HG03196 (cell line): Measurements from ENCODE around the gene SMYD3.

ENCODE experiments used
- ATAC-seq: cut with Tn5 transposase; IDR thresholded peaks from one replicate; pipeline ENCODE4 v1.9.1; 2021; ENCODE audit not compliant: unreplicated experiment

SMYD3 gene

DNA sequence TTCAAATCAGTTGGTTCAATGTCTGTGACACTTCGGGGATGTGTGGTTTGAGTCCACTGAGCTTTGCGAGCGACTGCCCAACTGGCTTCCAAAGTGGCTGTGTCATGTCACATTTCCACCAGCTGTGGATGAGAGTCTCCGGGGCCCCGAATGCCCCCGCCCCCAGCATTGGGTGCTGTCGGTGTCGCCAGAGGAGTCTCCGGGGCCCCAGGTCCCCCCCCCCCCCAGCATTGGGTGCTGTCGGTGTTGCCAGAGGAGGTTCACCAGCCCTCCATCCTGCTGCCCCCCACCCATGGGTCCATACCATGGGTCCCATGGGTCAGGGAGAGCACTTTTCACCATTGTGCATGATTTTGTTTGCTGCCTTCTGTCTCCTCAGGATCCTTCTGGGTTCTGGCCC, 9.0 kb upstream of the SMYD3 start:
- ATAC-seq = no peak

DNA sequence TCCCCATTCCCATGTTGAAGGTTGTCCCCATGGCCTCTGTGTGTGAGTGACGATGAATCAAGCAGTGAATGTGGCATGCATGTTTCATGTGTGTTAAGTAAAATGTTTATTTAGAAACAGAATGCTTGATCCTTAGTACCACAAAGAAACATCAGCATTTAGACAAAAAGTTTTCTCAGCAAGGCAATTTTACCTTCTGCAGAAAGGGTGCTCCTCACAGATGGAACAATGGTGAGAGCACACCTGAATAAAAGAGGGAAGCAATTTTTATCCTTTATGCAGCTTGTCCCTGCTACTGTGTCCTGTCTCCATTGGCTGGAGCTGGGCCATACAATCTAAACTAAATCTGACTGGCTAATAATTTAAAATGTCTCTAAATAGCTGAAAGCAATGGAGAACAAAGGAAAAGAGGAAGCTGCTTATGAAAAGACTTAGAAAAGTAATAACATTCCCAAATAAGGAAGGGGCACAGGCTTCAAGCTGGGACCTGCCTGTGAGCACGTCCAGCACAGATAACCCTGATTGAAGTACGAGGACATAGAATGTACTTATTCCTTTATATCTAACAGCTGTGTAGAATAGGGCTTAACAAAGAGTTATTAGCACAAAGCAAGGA, 8.4 kb upstream of the SMYD3 start:
- ATAC-seq = no peak

DNA sequence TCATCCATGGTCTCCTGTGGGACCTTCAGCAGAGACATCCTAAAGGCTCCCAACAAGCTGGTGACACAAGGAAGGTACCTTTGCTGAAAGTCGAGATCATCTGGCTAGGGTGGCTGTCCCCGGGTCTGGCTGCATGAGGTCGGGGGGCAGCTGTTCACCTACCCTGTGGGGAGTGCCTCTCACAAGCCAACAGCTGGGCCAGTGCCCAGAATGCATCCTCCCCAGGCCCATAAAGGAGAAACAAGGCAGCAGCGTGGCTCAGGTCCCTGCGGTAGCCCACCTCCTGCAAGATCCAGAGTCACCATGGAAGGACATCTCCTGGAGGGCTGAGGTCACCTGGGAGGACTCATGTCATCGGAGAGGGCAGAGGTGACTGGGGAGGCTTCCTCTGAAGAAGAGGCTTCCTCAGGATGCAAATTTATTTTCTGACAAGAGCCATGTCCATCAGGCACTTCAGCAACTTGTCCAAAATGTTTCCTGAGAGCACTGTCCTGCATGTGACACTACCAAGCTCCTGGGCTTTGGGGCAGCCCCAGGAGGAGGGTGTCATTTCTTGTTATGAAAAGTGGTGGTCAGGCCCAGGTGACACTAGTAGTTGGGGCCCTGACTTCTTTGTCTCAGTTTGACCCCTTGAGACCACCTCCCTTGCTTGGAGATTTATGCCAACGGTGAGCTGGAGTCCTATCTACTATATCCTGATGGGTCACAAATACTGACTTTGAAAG, 6.7 kb upstream of the SMYD3 start:
- no peak for ATAC-seq

DNA sequence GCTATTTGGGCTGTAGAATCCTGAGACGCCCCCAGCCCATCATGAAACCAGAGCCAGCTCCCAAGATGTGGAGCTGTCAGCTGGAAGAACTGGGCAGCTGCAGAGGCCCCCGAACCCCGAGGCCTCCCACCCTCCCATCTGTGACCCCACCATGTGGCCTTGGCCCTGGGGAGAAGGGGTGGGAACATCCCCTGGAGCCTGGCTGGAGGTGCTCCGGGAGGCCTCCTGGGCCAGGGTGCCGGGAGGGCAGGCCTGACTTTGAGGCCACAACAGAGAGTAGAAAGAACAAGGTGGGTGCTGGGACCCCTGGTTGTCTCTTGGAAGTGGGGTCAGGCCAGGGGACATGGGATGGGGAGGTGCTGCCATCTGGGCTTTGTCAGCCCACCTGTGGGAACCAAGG, 6.0 kb upstream of the SMYD3 start:
- no peak for ATAC-seq

DNA sequence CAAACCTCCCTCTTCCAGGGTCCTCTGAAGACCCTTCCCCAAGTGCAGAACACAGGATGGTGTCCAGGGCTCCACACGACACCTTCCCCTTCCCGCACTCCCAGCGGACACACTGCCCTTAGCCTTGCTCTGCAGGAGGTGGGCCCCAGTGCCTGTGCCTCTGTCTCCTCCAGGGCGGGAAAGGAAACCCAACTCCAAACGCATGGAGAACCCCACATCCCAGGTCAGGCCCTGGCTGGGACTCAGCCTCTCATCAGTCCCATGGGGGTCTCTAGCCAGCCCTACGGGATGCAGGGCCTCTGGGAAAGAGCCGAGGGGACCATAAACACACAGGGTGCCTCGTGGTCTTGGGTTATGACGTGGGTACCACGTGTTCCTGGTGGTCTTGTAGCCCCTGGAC, 5.6 kb upstream of the SMYD3 start:
- no peak for ATAC-seq

DNA sequence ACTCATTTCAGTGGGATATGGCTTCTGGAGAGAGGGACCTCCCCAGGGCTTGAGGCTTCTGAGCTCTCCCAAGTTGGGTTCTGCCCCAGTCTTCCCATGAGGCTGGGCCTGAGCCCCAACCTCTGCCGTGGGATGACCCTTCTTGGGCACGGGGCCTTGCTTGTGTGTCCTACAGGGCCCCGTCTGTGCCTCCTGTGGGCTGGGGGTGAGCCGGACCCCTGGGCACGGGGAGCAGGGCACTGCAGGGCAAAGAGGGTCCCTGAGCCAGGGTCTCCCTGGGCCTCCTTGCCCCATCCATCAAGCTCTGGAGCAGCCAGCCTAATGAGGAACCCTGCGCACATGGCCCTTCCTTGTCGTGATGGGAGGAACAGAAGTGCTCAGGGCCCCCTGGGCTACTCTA, 5.2 kb upstream of the SMYD3 start:
- ATAC-seq = no peak

DNA sequence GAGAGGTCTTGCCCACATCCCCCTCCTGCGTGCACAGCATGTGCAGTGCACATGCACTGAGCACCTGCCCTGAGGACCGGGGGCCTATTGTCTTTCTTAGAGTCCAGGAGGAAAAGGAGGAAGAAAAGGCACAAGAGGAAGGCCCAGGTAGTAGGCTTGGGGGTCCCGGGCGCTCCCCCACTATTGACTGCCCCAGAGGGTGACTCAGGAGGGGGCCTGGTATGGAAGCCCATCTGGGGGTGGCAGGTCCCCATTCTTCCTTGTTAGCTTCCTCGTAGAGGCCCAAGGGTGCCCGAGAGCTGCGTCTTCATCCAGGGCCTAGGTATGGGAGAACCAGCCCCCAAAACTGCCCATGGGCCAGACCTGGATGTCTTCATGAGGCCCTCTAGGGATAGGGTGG, 4.1 kb upstream of the SMYD3 start:
- no peak for ATAC-seq

DNA sequence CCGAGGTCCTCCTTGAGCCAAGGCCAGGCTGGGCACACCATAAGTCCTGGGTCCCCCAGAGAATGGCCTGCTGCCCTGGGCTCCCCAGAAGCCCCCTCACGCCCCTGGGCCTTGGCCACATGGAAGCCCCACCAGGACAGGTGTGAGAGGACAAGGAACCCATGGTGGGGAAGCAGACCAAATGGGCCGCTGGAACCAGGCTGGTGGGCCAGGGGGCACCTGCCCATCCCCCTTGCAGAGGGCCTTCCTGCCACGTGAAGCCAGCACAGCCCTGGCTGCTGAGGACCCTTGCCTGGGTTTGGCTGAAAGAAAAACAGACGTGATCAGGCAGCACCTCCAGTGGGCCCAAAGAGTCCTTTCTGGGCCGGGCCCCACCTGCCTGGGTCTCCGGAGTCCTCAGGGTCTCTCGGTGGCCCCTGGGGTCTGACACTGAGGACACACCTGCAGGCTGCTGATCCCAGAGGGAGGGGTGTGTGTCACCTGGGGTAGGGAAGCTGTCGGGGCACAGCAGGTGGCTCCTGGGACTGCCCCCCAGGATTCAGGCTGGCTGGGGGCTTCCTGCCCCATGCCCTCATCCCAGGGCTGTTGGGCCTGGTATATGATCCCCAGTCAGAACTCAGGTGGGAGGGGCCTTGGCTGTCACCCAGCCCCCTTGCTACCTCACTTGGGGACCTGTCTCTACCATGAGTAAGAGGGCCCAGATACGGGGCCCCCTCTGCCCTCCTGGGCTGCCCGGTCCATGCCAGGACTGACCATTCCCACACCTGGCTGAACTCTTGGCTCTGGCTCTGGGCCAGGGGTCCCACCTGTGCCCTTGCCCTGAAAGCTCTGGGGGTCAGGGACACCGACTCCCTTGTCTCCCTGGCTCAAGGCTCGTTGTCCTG, 3.3 kb upstream of the SMYD3 start:
- no peak for ATAC-seq

DNA sequence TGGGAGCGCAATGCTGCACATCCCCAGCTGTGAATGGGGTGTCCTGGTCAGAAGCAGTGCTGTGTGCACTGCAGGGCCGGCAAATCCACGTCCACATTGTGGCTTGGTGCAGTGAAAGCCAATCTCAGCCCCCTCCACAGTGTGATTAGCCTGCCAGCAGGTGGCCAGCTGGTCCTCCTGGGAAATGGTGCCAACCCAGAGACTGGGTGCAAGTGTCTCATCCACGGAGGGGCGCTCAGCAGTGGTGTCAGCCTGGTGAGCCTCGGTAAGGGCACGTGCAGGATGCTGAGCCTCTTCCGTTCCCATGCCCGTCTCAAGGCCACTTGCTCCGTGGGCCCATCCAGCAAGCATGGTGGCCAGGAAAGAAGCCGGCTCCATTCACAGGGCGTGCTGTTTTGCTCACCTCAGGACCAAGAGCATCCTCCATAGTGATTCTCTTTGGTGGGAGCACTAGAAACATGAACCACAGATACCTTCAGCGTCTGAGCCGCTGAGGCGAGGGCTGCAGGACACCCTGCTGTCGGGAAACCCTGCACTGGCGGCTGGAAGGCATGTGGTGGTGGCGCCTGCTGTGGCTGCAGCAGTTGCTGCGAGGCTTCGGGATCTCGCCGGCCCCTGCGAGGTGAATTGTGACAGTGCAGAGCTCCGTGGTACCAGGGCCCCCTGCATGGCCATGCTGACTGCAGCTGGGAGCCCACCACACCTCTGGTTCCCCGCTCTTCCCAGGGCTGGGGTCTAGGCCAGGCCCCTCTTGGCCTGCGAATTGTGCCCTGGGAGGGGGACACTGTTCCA, 2.0 kb upstream of the SMYD3 start:
- no peak for ATAC-seq

DNA sequence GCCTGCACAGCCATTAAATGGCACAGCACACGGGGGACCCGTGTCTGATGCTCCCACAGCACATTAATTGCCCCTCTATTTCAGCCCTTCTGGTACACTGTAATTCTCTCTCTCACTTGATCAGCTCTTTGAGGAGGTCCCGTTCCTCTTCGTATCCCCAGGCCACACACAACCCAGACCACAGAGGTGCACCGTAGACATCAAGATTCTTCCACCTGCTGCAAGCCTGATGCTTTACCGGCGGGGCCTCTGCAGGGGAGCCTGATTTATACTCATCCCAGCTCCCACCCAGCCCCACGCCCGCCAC, 759 bp downstream of the SMYD3 start:
- ATAC-seq = peak; percentile 14

DNA sequence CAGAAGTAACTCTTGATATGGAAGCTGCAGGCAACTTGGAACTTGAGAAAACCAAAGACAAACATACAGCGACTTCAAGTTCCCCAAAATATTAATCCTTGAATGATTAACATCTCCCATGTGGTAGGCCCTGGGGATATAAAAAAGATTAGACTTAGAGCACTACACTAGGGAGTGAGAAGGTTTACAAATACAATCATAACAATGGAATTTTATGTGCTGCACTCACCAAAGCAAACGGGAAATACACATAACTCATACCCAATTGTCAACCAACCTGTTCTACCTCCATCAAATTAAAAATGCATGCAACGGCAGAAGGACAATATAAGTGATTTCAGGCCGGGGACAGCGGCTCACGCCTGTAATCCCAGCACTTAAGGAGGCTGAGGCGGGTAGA, 3.7 kb downstream of the SMYD3 start:
- ATAC-seq = no peak

DNA sequence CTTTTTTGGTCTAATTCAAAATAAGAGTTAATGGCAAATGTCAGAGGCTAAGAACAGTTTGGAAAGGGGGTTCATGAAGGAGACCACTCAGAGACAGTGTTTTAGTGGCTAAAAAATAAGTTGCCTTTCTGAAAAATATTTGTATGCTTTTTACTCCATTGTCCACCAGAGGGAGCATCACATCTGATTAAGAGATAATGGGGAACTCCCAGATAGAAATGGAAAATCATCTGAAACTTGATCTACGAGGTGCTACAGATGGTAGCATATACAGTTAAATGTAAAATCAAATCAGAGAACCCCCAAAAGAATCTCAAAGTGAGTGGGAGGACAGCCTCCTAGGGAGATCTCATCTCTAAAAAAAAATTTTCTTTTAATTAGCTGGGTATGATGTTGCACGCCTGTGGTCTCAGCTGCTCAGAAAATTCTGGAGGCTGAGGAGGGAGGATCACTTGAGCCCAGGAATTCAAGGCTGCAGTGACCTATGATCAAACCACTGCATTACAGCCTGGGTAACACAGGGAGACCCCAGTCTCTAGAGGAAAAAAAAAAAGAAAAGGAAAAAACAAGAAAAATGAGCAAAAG, 9.7 kb downstream of the SMYD3 start:
- ATAC-seq = peak; percentile 46

DNA sequence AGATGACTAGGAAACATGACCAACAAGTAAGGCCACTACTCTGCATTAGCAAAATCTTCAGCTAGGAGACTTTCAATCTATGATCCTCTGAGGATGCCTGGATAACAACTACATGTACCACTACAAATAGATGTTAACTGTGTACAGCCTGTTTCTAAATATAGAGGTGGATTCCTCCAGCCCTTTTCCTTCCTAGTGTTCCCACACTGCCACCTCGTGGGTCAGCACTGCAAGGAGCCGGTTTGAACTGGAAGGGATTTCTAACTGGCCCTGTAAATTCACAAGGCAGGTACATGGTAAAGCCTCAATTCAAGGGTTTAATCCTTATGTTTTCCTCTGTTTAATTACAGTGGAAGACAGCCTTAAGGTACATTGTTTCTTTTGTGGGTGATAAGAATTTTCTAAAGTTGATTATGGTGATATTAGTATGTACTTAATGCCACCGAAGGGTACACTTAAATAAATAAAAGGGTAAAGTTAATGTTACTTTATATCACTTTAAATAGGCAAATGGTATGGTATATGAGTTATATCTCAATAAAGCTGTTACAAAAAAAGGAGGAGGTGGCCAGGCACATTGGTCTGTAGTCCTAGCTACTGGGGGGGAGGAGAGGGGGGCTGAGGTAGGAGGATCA, 14.4 kb downstream of the SMYD3 start:
- ATAC-seq = no peak

DNA sequence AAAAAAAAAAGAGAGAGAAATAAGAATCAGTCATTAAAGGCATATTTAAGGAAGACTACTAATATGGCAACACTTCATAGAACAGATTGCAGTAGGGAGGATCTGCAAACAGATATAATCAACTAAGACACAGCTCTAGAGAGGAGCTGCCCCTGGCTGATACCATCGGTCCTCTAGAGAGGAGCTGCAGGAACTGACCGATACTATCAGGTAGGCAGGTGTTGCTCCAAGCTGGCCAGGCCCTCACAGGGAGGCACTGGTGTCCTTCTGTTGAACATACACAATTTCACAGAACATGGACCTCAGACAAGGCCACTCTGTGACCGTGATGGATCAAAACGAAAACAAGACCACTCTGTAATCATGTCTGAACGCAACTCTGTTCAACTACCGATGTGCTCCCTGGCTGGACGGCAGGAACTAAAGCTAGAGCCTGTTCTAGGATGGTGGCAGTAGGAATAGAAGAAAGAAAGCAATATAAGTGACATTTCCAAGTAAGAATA, 15.5 kb downstream of the SMYD3 start:
- ATAC-seq = no peak

DNA sequence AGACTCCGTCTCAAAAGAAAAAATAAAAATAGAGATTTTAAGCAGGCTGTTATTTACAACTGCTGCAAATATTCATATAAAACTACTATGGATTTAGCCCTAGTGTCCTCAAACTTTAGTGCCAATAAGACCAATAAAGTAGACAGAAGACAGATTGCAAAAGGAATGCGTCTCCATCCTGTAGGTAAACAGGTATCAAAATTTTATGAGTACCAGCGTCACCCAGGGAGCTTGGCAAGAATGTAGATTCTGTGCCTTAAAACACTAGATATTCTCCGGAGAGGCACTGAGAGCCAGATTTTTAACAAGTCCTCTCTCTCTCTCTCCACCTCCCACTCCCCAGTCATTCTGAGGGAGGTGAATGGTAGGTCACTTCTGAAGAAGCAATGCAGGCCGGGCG, 18.4 kb downstream of the SMYD3 start:
- ATAC-seq = no peak

DNA sequence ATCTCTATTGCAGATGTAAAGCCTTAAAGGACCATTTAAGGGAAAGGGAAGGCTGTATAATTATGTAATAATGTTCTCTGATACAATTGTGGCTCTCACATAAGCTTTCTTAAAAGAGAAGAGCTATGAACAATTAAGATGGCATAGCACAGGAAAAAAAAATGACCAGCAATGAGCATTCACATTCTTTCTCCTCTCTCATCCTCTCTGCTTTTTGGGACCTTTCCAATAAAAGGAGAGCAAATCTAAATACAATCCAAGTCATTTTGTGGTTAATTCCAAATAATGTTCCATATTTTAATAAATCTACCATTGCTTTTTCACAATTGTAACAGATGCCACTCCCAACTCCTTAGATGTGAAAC, 23.5 kb downstream of the SMYD3 start:
- ATAC-seq = no peak

DNA sequence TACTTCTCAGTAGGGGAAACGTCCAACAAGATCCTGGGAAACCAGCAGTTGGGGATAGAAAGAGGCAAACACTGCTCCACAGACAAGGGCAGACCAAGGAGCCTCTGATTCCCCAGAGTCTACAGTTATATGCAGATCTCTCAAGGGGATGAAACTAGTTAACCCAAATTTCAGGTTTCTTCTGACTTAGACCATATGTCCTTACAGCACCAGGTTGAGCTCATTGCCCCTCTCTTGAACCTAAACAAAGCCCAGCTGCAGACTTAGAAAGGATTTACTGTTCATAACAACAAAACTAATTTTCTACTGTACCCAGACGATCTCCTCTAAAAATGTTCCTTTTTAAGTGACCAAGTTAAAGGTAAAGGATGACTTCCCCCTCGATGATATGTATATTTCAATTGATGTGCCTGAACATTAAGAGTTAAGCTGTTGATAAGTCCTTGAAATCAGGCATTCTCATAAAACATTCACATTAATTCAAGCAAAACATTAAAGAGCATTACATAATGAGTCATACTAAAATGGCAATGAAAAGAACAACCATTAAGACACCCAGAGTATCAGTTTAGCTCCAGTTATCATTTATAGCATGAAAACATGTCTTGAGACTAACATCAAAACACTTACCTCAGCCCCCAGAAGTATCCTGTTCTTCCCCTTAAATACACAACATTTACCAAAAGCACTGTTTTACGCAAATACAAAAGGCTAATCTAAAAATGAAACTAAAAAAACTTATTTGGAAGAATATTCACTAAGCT, 24.1 kb downstream of the SMYD3 start:
- peak; percentile 58 for ATAC-seq

DNA sequence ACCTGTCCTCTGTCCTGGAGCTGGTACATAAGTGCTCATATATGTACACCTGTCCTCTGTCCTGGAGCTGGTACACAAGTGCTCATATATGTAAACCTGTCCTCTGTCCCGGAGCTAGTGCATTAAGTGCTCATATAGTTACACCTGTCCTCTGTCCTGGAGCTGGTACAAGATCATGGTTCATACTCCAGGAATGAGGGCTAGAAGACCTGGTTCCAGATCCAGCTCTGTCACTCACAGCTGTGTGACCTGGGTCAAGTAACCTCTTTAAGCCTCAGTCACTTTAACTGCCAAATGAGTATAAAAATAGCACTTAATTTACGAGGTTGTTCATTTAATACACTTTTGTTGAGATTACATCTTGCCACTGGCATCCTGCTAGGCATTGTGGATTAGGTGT, 28.0 kb downstream of the SMYD3 start:
- ATAC-seq = no peak

DNA sequence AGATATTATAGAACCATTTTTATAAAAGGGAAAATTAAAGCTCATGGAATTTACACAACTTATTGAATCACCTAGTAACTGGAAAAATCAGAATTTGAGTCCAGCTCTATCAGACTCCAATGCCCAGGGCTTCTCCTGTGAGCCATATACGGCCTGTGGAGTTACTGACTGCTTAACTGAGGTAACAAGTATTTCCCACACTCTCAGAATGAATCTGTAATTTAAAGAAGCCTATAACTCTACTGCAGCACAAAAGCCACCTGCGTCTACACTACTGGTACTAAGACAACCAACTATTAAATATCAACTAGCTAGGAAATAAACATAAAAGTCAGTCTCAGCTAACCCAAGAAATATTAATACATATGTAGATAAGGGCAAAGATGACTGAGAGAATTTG, 29.4 kb downstream of the SMYD3 start:
- no peak for ATAC-seq

DNA sequence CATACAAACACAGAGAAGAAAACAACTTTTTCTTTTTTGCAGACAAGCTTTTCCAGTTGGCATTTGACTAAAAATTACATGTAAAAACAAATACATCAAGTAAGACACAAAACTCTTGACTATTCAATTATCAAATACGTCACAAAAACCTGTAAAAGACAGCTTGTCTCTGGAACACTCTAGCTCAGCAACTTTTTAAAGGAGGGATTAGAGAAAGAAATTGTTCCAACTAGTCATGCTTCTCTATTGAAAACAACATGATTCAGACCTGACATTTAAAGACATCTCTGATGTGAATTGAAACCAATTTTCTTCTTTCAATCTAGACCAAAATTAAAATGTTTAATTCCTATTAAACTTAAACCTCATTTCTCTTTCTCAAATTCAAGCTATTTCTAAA, 30.3 kb downstream of the SMYD3 start:
- no peak for ATAC-seq
